Measurements from ENCODE around the gene JAML.

The JAML gene

DNA sequence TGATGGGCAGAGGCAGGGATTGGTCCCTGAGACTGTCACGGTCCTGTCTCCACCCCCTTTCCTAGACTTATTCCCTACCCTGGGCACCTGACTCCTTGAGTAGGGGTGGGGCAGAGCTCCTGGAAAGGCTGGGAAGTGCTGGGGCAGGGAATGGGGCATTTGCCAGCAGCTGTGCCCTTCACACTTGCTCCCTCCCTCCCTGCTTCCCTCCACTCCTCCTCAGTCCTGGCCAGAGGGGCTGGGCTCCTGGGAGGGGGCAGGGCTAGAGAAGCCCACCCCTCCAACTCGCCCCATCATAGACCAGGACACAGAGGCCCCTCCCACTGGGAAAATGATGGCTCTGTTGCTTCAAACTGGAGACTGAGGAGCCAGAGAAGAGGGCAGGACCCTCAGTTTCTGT, 59.9 kb downstream of the JAML start:
- DNase-seq = no peak

DNA sequence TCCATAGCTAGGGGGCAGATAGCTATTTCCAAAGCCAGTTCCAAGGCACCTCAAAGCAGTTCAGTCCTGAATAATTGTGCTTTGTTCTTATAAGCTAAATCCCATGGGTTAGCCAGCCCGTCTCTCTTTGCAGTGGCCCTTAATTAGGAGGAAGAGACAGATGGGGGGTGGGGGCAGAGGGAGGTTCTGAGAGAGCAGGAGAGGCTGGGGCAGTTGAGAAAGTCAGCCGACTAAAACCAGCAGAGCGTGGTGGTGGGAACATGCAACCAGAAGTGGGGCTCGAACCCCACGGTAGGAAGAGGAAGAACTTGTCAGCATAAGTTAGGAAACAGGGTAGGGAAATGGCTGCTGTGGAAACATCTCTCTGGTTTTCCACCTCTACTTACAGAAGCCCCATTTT, 61.3 kb downstream of the JAML start:
- DNase-seq = no peak

DNA sequence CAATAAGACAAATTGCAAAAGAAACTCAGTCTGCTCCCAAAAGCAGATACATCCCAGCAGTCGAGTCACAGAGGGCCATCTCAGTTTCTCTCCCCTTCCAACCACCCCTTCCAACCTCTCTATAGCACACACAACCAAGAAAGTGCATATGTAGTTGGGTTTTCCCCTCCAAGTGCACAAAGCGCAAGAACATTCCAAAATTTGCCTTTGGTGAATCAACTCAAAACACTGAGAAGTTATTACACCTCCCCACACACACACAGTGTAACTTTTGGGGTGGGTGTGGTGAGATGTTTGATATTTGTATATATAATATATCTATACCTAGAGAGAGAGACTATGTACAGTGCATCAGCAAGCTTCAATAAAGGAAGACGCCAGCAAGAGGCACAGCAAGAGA, 62.0 kb downstream of the JAML start:
- no peak for DNase-seq

DNA sequence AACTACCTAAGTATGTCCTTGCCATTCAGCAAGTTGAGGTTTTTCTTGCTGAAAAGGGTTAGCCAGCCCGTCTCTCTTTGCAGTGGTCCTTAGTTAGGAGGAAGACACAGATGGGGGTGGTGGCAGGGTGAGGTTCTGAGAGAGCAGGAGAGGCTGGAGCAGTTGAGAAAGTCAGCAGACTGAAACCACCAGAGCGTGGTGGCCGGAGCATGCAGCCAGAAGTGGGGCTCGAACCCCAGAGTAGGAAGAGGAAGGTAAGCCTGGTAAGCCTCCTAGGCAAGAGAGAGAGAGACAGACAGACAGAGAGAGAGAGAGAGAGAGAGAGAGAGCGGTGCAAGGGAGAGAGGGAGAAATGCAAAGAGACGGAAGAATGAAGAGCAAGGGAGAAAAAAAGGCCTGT, 63.0 kb downstream of the JAML start:
- no peak for DNase-seq

DNA sequence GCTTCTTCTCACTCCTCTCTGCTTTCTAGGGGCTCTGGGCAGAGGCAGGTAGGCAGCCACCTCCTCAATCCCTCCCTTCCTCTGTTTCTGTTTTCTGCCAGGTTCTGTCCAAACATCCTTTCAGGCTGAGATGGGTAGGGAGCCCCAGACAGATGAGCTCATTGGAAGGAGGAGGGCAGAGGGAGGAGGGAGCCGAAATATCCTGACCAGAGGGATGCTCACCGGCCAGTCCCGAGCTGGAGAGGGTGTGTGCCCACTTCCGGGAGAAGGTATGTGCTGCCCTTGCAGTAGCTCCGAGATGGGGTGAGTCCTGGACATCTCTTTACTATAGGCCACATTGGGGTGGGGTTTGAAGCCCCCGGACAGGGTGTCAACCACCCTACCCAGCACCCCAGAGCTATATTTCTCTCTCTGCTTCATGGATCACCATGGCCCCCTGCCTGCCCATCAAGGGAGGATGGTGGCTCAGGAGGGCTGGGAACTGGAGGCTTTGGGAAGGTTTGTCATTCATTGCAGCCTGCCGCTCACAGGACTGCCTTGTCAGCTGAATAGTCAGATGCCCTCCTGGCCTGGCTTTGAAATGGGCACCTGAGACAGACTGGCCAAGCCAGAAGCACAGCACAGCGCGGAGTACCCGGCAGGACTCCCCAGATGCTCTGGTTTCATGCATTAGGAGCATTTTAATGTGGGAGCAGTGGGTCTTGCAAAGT, 67.5 kb downstream of the JAML start:
- no peak for DNase-seq

DNA sequence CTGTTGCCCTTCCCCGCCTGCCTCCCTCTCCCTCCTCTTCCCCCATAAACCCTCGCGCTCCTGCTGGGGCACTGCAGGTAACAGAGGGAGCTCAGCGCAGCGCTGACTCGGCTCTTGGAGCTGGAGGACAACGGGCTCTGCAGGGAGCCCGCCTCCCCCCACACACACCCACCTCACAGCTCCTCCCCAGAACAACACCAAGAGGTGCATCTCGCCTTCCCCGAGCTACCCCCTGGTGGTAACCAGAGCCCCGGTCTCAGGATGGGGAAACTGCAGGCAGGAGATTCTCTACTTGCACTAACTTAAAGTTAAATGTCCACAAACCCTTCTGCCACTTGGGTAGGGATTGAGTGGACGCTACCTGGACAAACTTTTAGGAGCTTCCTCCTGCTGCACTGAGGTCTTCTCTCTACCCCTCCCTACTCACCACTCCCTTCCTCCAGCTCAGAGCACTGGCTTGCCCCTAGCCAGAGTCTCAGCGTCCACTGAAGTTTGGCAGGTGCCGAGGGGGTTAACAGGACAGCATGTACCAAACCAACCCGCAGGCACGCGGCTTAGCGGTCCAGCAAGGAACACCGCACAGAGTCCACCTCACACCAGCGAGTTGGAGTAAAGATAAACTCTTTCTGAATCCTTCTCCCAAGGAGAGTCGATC, 68.2 kb downstream of the JAML start:
- peak; percentile 24 for DNase-seq

DNA sequence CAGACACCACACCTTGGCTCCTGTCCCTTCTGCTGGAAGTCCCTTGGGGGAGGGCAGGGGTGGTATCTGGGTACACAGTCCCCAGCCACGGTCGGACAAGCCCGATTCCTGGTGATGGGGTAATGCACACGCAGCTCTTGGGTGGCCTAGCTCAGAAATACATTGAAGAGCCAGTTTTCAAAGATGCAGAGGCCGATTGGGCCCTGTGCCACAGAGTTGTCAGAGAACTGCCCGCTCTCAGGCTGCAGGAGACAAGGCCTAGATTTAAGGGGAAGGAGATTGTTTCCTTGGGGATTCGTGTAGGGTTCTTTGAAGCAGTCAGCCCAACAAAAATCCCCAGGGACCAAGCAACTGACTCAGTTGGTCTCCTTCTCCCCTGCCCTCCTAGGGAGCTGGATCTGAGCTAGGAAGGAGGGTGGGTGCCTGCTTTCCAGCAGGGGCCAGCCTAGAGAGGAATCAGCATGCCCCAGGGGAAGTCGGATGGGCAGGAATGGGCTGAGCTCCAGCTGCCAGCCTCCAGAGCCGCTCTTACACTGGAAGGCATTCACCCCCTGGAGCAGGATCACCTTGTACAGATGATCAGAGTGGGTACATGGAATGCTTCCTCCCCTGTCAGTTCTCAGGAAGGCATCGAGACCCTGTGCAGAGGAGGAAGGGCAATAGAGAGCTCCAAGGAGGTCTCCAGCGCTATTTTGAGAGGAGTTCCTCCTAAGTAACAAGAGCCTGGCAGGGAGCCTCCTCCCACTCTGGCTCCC, 68.9 kb downstream of the JAML start:
- no peak for DNase-seq

DNA sequence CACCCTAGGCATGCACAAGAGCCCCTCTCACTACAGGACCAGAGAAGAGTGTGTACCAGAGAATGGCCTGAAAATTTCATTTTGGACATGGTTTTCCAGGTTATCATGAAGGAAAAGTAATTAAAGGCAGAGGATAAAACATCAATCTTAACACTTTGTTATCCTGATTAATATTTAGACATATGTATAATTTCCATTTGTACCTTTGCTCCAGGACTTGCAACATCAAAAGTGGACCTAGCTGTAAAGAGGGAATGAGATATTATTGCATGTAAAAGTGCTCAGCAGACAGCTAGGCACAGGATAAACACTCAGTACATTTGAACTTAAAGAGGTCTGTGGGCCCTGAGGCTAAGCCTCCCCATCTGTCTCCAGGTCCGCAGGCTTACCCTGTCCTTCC, 70.2 kb downstream of the JAML start:
- DNase-seq = no peak

DNA sequence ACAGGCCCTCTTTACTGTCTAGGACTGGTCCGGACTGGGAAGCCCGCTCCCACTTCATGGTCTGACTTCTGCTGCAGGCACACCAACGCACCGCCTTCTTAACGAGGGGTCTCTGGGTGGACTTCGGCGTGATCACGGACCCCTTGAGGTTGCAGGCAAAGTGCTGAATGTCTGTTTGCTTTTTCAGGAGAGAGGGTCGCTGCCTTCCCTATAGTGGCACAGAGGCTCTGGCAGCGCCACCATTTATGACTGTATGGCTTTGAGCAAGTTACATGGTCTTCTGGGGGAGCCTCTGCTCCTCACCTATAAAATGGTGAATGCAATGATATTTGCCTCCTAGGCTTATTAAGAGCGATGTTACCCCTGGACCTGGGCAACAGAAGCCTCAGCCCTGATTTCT, 70.8 kb downstream of the JAML start:
- DNase-seq = no peak

DNA sequence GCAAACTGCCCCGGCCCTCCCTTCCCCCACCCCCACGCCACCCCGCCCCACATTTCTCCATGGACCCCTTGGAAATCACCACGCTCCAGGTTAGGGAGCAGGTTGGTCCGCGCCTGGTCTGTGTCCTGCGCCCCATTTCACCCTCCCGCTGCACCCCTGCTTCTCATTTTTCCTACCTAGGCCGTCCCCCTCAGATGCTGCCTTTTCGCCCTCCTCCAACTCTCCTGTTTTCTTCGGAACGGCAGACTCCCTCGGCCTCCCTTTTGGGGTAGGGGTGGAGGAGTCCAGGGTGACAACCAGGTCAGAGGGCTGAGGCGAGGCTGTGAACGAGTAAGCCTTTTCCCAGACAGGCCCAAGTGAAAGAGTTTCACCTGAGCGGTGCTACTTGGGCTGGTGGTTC, 71.3 kb downstream of the JAML start:
- no peak for DNase-seq

DNA sequence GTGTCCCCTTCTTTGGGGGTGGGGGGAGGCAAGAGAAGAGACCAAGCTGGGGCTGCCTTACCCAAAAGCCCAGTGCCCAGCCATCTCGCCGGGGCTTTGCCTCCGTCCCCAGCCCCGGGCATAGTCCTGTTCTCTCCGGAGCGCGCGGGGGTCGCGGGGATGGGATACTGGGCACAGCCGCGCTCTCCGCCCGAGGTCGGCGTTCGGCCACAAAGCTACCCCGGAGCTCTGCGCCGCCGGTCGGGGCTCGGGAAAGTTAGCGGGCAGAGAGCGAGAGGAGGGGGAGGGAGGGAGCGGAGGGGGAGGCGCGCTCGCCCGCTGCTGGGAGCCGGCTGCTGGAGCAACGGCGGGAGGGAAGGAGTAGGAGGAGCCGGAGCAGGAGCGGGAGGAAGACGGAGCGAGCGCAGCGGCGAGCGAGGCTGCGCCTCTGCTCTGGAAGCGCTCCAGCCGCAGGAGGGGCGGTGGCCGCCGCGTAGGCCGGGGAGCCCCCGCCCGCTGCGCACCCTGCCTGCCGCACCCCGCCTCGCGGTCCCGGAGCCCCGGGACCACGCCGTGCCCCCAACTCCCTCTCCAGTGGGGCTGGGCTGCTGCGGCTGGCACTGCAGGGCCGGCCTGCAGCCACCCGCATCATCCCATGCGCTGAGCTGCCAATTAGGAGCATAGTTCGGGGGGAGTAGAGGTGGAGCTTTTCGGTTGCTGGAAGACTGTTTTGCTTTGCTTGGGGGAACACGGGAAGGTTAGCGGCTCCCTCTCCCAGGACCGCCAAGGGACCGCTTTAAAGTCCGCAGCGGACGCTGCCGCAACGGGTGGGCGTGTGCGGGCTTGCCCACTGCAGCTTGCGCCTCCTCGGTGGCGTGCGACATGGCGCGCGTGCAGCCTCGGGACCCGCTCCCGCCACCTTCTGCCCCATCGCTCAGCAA, 72.0 kb downstream of the JAML start, which contains the start of gene SCN4B:
TSS of gene SCN4B (minus strand) at position 272 of the 920 bp plus-strand sequence. CDS start at position 122, 150 bp downstream.
- no peak for DNase-seq

DNA sequence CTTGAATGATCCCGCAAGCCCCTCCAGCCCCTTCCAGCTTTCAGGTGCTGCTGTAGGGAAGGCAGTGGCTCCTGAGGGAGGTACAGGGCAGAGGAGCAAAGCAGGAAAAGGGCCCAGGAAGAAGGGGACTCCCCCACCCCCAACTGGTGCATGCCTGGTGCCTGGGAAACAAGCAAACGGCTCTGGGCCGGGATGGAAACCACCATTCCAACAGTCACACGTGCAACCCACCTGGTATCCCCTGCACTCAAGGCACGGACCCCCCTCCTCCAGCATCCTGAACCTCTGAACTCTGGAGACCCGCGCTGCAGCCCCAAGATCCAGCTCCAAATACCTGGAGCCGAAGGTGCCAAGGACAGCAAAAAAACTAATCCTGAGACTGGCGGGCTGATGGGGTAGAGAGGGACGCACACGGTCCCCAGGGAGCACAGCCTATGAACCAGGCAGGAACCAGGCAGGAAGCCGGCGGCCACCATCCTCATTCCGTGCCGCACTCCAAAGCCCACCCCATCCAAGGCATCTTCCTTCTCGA, 72.7 kb downstream of the JAML start:
- DNase-seq = no peak

DNA sequence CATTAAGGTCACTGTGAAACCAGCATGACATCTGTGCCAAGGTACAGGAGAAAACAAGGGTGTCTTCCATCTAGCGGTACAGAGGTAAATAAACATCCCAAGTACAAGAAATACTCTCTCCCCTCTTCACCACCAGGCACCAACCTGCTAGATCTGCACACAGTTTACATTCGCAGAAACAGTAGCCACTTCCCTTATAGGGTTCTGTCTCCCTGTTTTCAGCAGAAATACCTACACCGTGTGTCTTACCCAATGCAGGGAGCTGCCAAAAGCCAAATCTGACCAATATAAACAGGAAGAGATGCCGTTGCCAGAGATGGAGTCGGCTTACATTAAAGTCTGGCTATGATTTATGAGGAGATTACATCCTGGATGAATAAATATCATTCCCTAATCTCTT, 73.4 kb downstream of the JAML start:
- no peak for DNase-seq

DNA sequence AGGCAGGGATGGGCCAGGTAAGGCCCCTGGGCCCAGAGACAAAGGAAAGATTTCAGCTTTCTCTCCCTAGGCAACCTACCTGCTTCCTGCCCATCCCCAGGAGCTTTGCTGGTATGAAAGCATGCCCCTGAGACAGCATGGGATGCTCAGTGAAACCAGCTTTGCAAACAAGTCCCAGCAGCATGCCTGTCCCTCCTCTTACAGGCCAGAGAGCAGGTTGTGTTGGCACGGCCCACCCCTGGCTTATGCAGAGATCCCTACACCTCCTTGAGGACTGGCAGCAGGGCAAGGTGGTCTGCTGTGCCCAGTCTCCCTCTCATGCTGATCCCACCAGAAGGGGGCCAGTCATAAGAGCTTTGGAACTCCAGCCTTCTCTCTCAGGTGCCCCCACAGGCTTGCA, 75.3 kb downstream of the JAML start:
- DNase-seq = no peak

DNA sequence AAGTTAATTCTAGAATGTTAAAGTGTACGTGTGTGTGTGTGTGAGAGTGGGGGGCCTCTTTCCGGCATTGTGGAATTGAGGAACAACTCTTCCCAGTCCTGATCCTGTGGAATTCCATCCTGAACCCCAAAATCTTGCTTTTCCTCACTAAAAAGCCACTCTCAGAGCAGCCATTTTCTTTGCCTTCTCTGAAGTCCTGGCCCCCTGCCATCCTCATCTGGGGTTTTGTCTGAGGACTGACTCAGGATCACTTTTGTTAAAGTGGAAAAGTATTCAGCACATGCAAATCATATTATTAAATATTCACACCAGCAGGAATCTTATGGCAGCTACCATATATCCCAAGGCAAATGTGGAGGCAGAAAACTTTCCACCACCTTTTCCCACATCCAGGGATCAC, 76.0 kb downstream of the JAML start:
- DNase-seq = no peak

DNA sequence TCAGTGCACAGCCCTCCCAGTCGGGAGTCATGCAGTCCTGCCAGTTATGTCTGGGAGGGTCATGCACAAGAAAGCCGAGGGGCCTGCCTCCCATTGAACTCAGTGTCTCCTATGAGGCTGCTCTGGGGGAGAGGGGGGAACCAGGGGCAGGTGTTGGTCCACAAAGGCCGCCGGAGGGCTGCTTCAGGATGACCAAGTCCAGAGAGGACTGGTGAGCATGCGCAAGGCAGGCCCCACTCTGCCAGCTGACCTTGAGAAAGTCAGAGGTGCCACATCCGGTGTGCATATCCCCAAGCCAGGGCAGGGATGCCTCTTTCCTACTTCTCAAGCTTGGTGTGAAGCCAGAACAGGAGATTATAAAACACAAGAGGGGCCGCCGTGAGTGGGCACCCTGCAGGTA, 76.6 kb downstream of the JAML start:
- DNase-seq = no peak

DNA sequence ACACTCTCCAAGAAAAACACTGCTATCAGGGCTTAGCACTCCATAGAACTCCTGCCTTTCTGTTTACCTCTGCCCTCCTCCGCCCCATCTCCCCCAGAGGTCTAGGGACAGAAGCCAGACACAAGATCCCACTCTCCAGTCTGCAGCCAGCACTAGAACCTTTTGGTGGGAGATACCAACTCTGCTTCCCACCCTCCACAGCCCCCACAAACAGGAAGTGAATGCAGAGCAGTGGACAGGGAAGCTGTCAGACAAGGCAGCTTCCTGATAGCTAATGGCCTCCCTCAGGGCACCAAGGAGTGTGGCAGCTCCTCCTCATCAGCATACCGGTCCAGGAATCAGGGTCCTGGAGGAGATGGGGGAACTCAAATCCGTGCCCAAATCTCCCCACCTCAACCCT, 77.3 kb downstream of the JAML start:
- no peak for DNase-seq

DNA sequence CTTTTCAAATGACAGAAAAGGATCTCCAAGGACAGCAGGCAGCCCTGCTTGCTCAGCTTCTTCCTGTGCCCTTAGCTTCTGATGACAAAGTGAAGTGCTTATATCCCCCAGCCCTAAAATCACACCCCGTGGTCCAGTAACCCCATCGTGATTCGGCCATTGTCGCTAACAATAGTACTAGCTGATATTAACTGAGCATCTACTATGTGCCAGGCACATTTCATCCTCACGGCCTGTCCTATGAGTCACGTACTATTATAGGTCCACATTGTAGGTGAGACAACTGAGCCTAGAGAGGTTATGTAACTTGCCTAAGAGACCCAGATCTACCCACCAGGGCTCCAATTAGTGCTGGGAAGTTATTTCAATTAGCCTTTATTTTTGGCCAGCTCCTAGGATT, 78.3 kb downstream of the JAML start:
- no peak for DNase-seq

DNA sequence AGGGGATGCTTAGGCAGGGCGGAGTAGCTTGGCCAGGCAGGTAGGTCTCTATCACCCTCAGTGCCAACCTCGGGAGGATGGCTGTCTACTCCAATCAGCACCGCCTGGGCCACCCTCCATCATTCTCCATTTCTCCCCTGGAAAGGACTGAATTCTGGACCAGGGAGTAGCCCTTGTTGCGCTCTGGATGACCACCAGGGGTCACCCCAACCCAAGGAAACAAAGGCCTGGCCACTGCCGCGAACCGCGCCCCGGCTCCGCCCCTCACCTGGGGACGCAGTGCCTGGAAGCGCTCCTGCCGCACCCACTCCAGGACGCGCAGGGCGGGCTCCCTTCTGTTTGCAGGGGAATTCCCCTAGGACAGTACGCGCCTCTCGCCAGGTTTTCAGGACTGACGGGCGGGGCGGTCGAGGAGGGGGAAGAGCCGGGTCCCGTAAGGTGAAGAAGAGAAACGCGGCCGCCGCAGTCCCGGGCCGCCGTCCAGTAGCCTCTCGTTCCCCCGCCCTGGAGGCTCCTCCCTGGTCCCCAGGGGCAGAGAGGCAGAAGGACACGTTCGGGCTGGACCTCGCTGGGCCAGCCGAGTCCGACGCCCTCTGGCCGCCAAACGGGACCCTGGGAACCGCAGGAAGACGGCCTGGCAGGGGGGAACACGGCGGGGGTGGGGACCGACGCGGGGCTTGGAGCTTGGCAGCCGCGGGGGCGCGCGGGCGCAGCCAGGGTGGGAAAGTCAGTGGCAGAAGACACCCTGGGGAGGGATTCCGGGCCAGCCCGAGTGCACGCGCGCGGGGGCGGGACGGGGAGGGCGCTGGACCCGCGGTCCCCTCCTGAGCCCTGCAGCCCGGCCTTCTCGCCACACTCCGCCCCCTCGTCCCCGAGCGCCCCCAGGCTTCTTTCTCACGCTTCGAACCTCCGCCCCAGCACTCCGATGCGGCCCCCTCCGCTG, 79.3 kb downstream of the JAML start:
- DNase-seq = peak; percentile 86

DNA sequence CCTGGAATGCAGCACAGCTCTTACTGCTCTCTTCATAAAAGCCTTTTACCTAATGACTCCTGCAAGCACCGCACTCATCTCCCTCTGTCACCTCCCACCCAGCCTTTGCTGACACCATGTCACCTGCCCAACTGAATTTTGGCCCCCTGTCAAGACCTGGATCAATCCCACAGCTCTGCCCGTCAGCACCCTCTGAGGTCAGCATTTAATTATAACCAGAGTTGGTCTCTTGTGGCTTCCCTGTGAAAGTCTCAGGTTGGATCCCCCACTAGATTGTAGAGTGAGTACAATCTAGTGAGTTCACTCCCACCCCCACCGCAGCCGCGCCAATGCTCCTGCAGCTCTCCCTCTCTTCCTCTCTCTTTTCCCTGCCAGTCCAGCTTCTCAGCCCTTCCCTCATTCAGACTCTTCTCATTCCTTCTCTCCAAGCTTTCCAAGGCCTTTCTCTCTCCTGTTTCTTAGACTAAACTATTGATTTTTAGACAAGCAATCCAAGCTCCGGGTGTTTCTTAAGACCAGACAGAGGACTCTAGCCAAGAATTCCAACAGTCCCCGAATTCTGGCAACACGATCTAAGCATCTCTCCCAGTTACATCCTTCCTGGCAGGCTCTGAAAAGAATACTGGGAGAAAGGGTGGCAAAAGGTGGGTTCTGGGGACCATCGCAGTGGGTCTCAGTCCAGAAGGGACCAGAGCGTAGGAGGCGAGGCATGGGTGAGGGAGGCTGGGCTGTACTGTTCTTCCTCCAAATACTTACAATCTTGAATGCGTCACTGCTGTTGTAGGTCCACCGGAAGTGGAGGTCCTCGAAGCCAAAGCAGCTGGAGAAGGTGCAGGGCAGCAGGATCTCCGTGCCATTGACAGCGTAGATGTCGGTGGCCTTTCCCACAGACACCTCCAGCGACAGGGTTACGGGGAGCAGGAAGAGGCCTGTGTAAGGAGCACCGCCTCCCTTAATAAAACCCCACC, 80.2 kb downstream of the JAML start:
- no peak for DNase-seq

Data from stimulated activated CD4-positive, alpha-beta T cell treated with anti-CD3 and anti-CD28 coated beads, Interleukin-1b, Interleukin-23, amount 100 ng/mL, for 48 hours (primary cell).